ENCODE measurements around the gene RELL1.

GRCh38 chr4:37650481-37650880 lies 35.7 kb downstream of the RELL1 start:
- TF ChIP-seq ZNF777 (tag by site-specific recombination; IDR thresholded peaks at IDR 0.05; ENCODE audit: borderline replicate concordance) = no peak
- no peak for TF ChIP-seq ZNF670 (tag by site-specific recombination; IDR thresholded peaks at IDR 0.05; ENCODE audit: low read depth)
- no peak for TF ChIP-seq CTCF (tag by site-specific recombination; IDR thresholded peaks at IDR 0.05)
- no peak for TF ChIP-seq TCF7L2 (IDR thresholded peaks at IDR 0.05; ENCODE audit: borderline replicate concordance, low read depth, low read length)
- no peak for TF ChIP-seq REST (tag by site-specific recombination; IDR thresholded peaks at IDR 0.05)
- TF ChIP-seq ZNF274 (IDR thresholded peaks at IDR 0.05; ENCODE audit: low read length) = no peak
- no peak for TF ChIP-seq ZNF274 (tag by site-specific recombination; IDR thresholded peaks at IDR 0.05; ENCODE audit: borderline replicate concordance)
- no peak for TF ChIP-seq ZNF776 (tag by site-specific recombination; IDR thresholded peaks at IDR 0.05; ENCODE audit: borderline replicate concordance)
- no peak for TF ChIP-seq MEIS1 (CRISPR knock-in tag; IDR thresholded peaks at IDR 0.05; ENCODE audit: borderline replicate concordance)
- no peak for TF ChIP-seq TRIM28 (IDR thresholded peaks at IDR 0.05; ENCODE audit: borderline replicate concordance, low read length)
- no peak for TF ChIP-seq SP2 (tag by site-specific recombination; IDR thresholded peaks at IDR 0.05)
